Spleen (tissue), 11 donors: ENCODE measurements around the gene ITGB5. TPM values are rescaled to one million over a fixed set of nuclear protein-coding genes. Genes with fewer than 3 reads are reported as not detected.

Experiments
- DNase-seq: peaks from one replicate; pipeline ENCODE4 v3.0.0-alpha.2; 2020
- H3K27ac ChIP-seq, 8 donors: fragments of 200-600 bp; sonication (generic) in 7 of 8; 1 replicate in 4 of 8; 2 replicates in 4 of 8; pipeline versions ENCODE4 v1.5.0 to v1.8.0; 2016 to 2021; ENCODE audit warnings: inconsistent platforms in 4 of 8, mild to moderate bottlenecking in 4 of 8, moderate library complexity in 1 of 8
- H3K27me3 ChIP-seq, 7 donors: fragments of 200-600 bp; sonication (generic) in 6 of 7; replicated peaks in 1 of 7; 1 replicate in 4 of 7; 2 replicates in 3 of 7; pipeline versions ENCODE4 v1.5.0 to v1.8.0; 2016 to 2021; ENCODE audit warnings: inconsistent platforms in 3 of 7, mild to moderate bottlenecking in 1 of 7
- H3K36me3 ChIP-seq, 6 donors: fragments of 200-600 bp; sonication (generic) in 5 of 6; 1 replicate in 4 of 6; 2 replicates in 2 of 6; pipeline versions ENCODE4 v1.5.0 to v1.8.0; 2016 to 2021; ENCODE audit warnings: inconsistent platforms in 2 of 6
- H3K4me1 ChIP-seq, 6 donors: fragments of 200-600 bp; sonication (generic) in 5 of 6; 1 replicate in 3 of 6; 2 replicates in 3 of 6; pipeline versions ENCODE4 v1.5.0 to v1.8.0; 2016 to 2021; ENCODE audit warnings: inconsistent platforms in 3 of 6
- H3K4me3 ChIP-seq, 8 donors: fragments of 200-600 bp; sonication (generic) in 7 of 8; 1 replicate in 4 of 8; 2 replicates in 4 of 8; pipeline versions ENCODE4 v1.5.0 to v1.8.0; 2016 to 2021; ENCODE audit warnings: inconsistent platforms in 4 of 8, mild to moderate bottlenecking in 4 of 8, moderate library complexity in 2 of 8
- H3K9me3 ChIP-seq, 8 donors: fragments of 200-600 bp; sonication (generic) in 7 of 8; 1 replicate in 4 of 8; 2 replicates in 4 of 8; pipeline versions ENCODE4 v1.5.0 to v1.8.0; 2016 to 2021; ENCODE audit warnings: inconsistent platforms in 4 of 8
- CTCF ChIP-seq, 11 experiments: fragments of 200-600 bp in 7 of 11; fragments of 450-650 bp in 4 of 11; sonication (generic) in 4 of 11; IDR thresholded peaks in 8 of 11; conservative IDR thresholded peaks in 3 of 11; 1 replicate in 7 of 11; 2 replicates in 4 of 11; pipeline versions ENCODE4 v1.4.0 to v1.8.0; 2016 to 2021; ENCODE audit warnings: antibody characterized with exemption in 11 of 11, inconsistent platforms in 4 of 11, mild to moderate bottlenecking in 1 of 11
- POLR2A ChIP-seq, 3 donors: fragments of 450-650 bp; IDR thresholded peaks; one replicate each; pipeline ENCODE4 v1.5.1; 2017; ENCODE audit warnings: antibody characterized with exemption in 3 of 3, mild to moderate bottlenecking in 1 of 3
- POLR2AphosphoS5 ChIP-seq, 3 donors: sonication (generic); formaldehyde crosslinking; IDR thresholded peaks; one replicate each; pipeline ENCODE4 v1.5.1; 2017; ENCODE audit warnings: antibody characterized with exemption in 3 of 3
- WGBS, 5 donors: extraction: QIAGEN DNeasy Blood & Tissue Kit in 3 of 5; methylation state at CpG; one replicate each; pipeline versions ENCODE4 v1.1.5 to v1.1.7; 2013 to 2018; 5-methylcytosine and 5-hydroxymethylcytosine counted together
- intact Hi-C: fragments of 100-400 bp; cut with DNase I; formaldehyde crosslinking; loops from one replicate; pipeline ENCODE4 v1.15.0; 2023; ENCODE audit warnings: low total_unique reads
- polyA plus RNA-seq, 3 donors: library from polyadenylated mRNA; stranded (reverse); fragments of 200-250 nt; gene quantifications; one replicate each; pipeline ENCODE4 v1.2.1, GENCODE V29; 2013
- total RNA-seq, 7 donors: library from RNA; depleted of rRNA in 3 of 7; stranded (reverse); fragments of >200 nt in 3 of 7; fragmentation: NEBNext Ultra II Directional in 4 of 7; extraction: Animal tissue kit (Norgen Biotek cat#: 25700) in 4 of 7; gene quantifications; one replicate each; pipeline versions ENCODE4 v1.1.0 to v1.2.1, GENCODE V29; 2016 to 2021
- donor health status: healthy with polysubstance abuse.
- donor health status: DM: no; HTN: no; CAD: no; lungs with moderate emphysema.
- donor health status: DM: no; HTN: no; CAD: no.
- donor health status: Bipolar disorder and iron deficiency.
- donor health status: healthy.
- donor health status: DM: no; HTN: no; CAD: no.
- donor health status: DM: yes; HTN: yes; CAD: no.

ITGB5 gene
- total and polyA plus RNA-seq, 10 donors, result 7.4 to 227 (median 108) TPM

GRCh38 chr3:124773351-124774326 lies 113.5 kb downstream of the ITGB5 start:
- H3K9me3 ChIP-seq, result no peaks in the 10 kb centered on the region
- peak overlapping the region in 3 of 8 donors; percentile 56 to 70 (median 65) for H3K27ac ChIP-seq
- TF ChIP-seq POLR2AphosphoS5 (IDR thresholded peaks at IDR 0.05) (no peak), CTCF (IDR thresholded peaks at IDR 0.05 in 8 of 11, conservative IDR thresholded peaks at IDR 0.05 in 3 of 11) (no peak), POLR2A (IDR thresholded peaks at IDR 0.05) (no peak)
- peaks cover 0 to 9% (median 0%) of the 10 kb centered on the region in 6 donors for H3K36me3 ChIP-seq
- H3K4me1 ChIP-seq, result peaks cover 11 to 64% (median 36%) of the 10 kb centered on the region in 6 donors
- H3K27me3 ChIP-seq, result peaks cover 0 to 11% (median 0%) of the 10 kb centered on the region in 7 donors
- peak; percentile 65 for DNase-seq
- no peak overlapping the region for H3K4me3 ChIP-seq
- intact Hi-C loops, result no loop called here
- 85 to 96% (median 91%) methylated on average over 9 to 17 of the region's 17 CpGs for WGBS, 5 donors

- Histone ChIP-seq H3K27ac (peak overlapping the region in 6 of 8 donors; percentile 47 to 70 (median 60)), H3K9me3 (no peaks in the 10 kb centered on the region), H3K4me1 (peaks cover 11 to 53% (median 30%) of the 10 kb centered on the region in 6 donors)
Measured at GRCh38 chr3:124772081-124772831, 114.9 kb downstream of the ITGB5 start.

GRCh38 chr3:124771083-124771445 lies 116.1 kb downstream of the ITGB5 start:
- peak overlapping the region in 4 of 8 donors; percentile 52 to 70 (median 65) for H3K27ac ChIP-seq
- DNase-seq, result no peak
- H3K9me3 ChIP-seq, result no peaks in the 10 kb centered on the region
- H3K4me3 ChIP-seq, result no peak overlapping the region
- peaks cover 11 to 53% (median 30%) of the 10 kb centered on the region in 6 donors for H3K4me1 ChIP-seq
- H3K36me3 ChIP-seq, result peaks cover 0 to 30% (median 4%) of the 10 kb centered on the region in 6 donors
- 46 to 48% (median 47%) methylated on average over 2 of the region's 2 CpGs for WGBS, 5 donors
- no peak for TF ChIP-seq POLR2AphosphoS5 (IDR thresholded peaks at IDR 0.05)
- TF ChIP-seq CTCF (IDR thresholded peaks at IDR 0.05 in 8 of 11, conservative IDR thresholded peaks at IDR 0.05 in 3 of 11), result no peak
- no peak for TF ChIP-seq POLR2A (IDR thresholded peaks at IDR 0.05)
- intact Hi-C loops, result no loop called here
- peaks cover 0 to 11% (median 0%) of the 10 kb centered on the region in 7 donors for H3K27me3 ChIP-seq

More at GRCh38 chr3:124772081-124772831, 114.9 kb downstream of the ITGB5 start:
- Histone ChIP-seq H3K36me3 (peaks cover 0 to 18% (median 0%) of the 10 kb centered on the region in 6 donors), H3K27me3 (peaks cover 0 to 11% (median 0%) of the 10 kb centered on the region in 7 donors), H3K4me3 (no peak overlapping the region)
- TF ChIP-seq CTCF (IDR thresholded peaks at IDR 0.05 in 8 of 11, conservative IDR thresholded peaks at IDR 0.05 in 3 of 11) (no peak), POLR2AphosphoS5 (IDR thresholded peaks at IDR 0.05) (peak; percentile 41 to 93 (median 85))
- peak; percentile 73 for DNase-seq
- intact Hi-C loops, result no loop called here
- 17 to 34% (median 20%) methylated on average over 17 of the region's 17 CpGs for WGBS, 5 donors
